ENCODE measurements around the gene ASB9. TPM values are rescaled to one million over a fixed set of nuclear protein-coding genes. Genes with fewer than 3 reads are reported as not detected.

ASB9 gene
- total RNA-seq, 4 donors from 2014 or later = 0.87 to 3.9 (median 1.1) TPM

- Histone ChIP-seq H3K27ac (no peak overlapping the region), H3K4me3 (no peak overlapping the region), H3K27me3 (peaks cover 0 to 14% of the 10 kb centered on the region in 2 donors), H3K4me1 (no peaks in the 10 kb centered on the region), H3K9me3 (no peaks in the 10 kb centered on the region), H3K36me3 (no peaks in the 10 kb centered on the region)
- TF ChIP-seq POLR2A (IDR thresholded peaks at IDR 0.05) (no peak), CTCF (IDR thresholded peaks at IDR 0.05) (peak; percentile 29 to 61 (median 45))
- WGBS, 2 donors = 10 to 12% methylated on average over 5 of the region's 5 CpGs
- DNase-seq (ENCODE audit: low spot score in 2 of 2) = peak in 1 of 2 donors; percentile 53
These were observed 26.9 kb downstream of the ASB9 start for GRCh38 chrX:15242899-15243555.

- H3K36me3 ChIP-seq = no peaks in the 10 kb centered on the region
- no peak for TF ChIP-seq CTCF (IDR thresholded peaks at IDR 0.05)
- TF ChIP-seq EP300 (IDR thresholded peaks at IDR 0.05) = no peak
- no peak for TF ChIP-seq POLR2A (IDR thresholded peaks at IDR 0.05)
- peaks cover 0 to 10% of the 10 kb centered on the region in 2 donors for H3K27me3 ChIP-seq
- no peak overlapping the region for H3K27ac ChIP-seq
- no peak for DNase-seq (ENCODE audit: low spot score in 2 of 2)
- H3K4me3 ChIP-seq = no peak overlapping the region
- WGBS, 2 donors = 33 to 51% methylated on average over 2 to 3 of the region's 3 CpGs
- no peaks in the 10 kb centered on the region for H3K9me3 ChIP-seq
- no peaks in the 10 kb centered on the region for H3K4me1 ChIP-seq
These were observed 28.6 kb downstream of the ASB9 start for GRCh38 chrX:15241301-15241700.

- no peak for DNase-seq (ENCODE audit: low spot score in 2 of 2)
- H3K4me1 ChIP-seq = no peaks in the 10 kb centered on the region
- 80 to 95% methylated on average over 4 to 5 of the region's 5 CpGs for whole genome bisulfite sequencing, 2 donors
These were observed 29.5 kb downstream of the ASB9 start for GRCh38 chrX:15240414-15240813.

GRCh38 chrX:15236146-15236545 is 33.7 kb downstream of the ASB9 start:
- no peak overlapping the region for H3K27ac ChIP-seq
- 90 to 97% methylated on average over 3 of the region's 3 CpGs for WGBS, 2 donors
- no peaks in the 10 kb centered on the region for H3K9me3 ChIP-seq
- H3K4me3 ChIP-seq = no peak overlapping the region
- TF ChIP-seq POLR2A (IDR thresholded peaks at IDR 0.05) = no peak
- no peak for TF ChIP-seq CTCF (IDR thresholded peaks at IDR 0.05)
- TF ChIP-seq EP300 (IDR thresholded peaks at IDR 0.05) = no peak
- no peaks in the 10 kb centered on the region for H3K36me3 ChIP-seq
- H3K4me1 ChIP-seq = no peaks in the 10 kb centered on the region
- DNase-seq (ENCODE audit: low spot score in 2 of 2) = no peak
- no peaks in the 10 kb centered on the region for H3K27me3 ChIP-seq

More at GRCh38 chrX:15240414-15240813, 29.5 kb downstream of the ASB9 start:
- Histone ChIP-seq H3K27me3 (peaks cover 0 to 1% of the 10 kb centered on the region in 2 donors), H3K36me3 (no peaks in the 10 kb centered on the region), H3K4me3 (no peak overlapping the region), H3K9me3 (no peaks in the 10 kb centered on the region), H3K27ac (no peak overlapping the region)
- TF ChIP-seq POLR2A (IDR thresholded peaks at IDR 0.05) = no peak
- TF ChIP-seq EP300 (IDR thresholded peaks at IDR 0.05) = no peak
- TF ChIP-seq CTCF (IDR thresholded peaks at IDR 0.05) = no peak

GRCh38 chrX:15235001-15235400 is 34.9 kb downstream of the ASB9 start:
- WGBS, 2 donors = 56 to 63% methylated on average over 1 of the region's 1 CpG
- no peak overlapping the region for H3K4me3 ChIP-seq
- no peaks in the 10 kb centered on the region for H3K27me3 ChIP-seq
- TF ChIP-seq CTCF (IDR thresholded peaks at IDR 0.05) = no peak
- TF ChIP-seq POLR2A (IDR thresholded peaks at IDR 0.05) = no peak
- TF ChIP-seq EP300 (IDR thresholded peaks at IDR 0.05) = no peak
- no peaks in the 10 kb centered on the region for H3K4me1 ChIP-seq
- H3K27ac ChIP-seq = no peak overlapping the region
- DNase-seq (ENCODE audit: low spot score in 2 of 2) = no peak
- no peaks in the 10 kb centered on the region for H3K36me3 ChIP-seq
- no peaks in the 10 kb centered on the region for H3K9me3 ChIP-seq
